ENCODE measurements around the gene DUSP10.

The DUSP10 gene

DNA sequence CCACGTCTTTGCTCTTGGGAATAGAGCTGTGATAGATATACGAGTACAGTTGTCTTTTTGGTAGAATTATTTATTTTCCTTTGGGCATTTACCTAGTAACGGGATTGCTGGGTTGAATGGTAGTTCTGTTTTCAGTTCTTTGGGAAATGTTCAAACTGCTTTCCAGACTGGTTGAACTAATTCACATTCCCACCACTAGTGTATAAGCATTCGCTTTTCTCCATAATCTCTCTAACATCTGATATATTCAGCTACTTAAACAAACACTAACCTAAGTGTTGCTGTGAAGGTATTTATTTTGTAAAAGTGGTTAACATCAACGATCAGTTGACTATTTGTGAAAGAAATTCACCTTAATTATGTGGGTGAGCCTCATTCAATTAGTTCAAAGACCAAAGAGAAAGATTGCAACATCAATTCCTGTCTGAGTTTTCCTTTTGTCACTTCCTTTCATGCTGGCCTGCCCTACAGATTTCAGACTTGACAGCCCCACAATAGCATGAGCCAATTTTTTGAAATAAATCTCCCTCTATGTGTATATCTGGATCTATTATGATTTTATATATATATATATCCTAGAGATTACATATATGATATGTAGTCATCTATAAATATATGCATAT lies 26.7 kb upstream of the DUSP10 start:
- DNase-seq: no peak
- intact Hi-C loops (cut with DNase I): no loop called here

DNA sequence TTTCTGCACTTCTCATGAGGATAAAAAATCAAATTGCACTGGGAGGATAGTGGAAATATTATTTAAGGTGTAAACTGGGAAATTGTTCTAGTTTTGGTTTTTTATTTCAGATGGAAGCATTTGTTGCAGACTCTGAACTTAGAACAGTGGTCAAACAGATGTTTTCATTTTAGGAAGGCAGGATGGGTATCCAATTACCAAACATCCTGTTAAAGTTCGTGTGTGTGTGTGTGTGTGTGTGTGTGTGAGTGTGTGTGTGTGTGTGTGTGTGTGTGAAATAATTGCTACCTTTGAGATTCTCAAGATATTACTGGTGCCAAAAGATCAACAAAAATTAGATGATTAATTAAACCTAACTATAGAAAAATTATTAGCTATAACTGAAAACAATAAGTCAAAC lies 24.3 kb upstream of the DUSP10 start:
- no peak for DNase-seq
- intact Hi-C loops (cut with DNase I): no loop called here

- intact Hi-C loops (cut with DNase I): no loop called here
- no peak for DNase-seq
These were observed 23.6 kb upstream of the DUSP10 start for GRCh38 chr1:221765527-221765926.

GRCh38 chr1:221762121-221762520 lies 20.2 kb upstream of the DUSP10 start:
- DNase-seq: no peak
- intact Hi-C loops (cut with DNase I): no loop called here

DNA sequence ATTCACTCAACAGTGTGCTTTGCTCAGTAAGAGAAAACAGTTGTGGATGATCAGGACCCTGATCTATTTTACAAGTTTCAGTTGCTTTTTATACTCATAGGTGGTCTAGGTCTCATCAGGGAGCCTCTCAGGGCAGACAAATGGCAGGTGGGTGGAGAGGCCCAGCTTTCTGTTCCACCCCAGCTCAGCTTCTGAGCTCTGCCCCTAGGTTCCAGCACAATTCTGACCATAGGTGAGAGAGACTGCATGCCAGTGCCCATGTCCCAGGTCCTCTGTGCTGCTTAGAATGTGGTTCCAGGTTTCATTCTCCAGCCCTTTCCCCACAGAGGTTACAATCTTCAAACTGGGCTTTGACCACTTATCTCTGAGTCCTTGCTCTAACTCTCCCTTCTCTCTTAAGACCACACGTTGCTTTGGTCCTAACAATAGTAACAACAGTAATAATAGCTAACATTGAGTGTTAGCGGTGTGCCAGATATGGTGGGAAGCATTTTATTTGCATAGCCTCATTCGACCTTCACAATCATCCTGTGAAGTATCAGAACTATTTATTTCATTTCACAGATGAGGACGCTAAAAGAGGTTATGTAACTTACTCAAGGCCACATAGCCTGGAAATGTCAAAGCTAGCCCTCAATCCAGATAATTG lies 19.6 kb upstream of the DUSP10 start:
- intact Hi-C loops (cut with DNase I): no loop called here
- DNase-seq: no peak

- intact Hi-C loops (cut with DNase I): no loop called here
- DNase-seq: no peak
These were observed 19.0 kb upstream of the DUSP10 start for GRCh38 chr1:221760911-221761310.

DNA sequence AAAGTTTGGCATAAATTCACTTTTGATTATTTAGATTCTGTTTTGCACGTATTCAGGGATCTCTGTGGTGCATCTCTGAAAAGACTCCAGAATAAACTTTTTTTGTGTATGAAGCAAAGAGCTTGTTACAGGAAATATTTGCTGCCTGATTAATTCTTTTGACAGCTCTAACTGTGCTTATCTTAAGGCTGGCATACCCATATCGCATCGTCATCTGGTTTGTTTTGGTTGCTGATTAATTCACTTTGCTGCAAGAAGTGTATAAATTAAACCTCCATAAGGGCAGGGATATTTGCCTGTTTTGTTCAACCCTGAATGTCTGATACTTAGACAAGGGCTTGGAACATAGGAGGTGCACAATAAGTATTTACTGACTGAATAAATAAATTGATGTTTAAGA lies 17.5 kb upstream of the DUSP10 start:
- intact Hi-C loops (cut with DNase I): no loop called here
- no peak for DNase-seq

- no peak for DNase-seq
- intact Hi-C loops (cut with DNase I): no loop called here
These were observed 16.6 kb upstream of the DUSP10 start for GRCh38 chr1:221758455-221758854.

GRCh38 chr1:221756830-221757551 lies 15.1 kb upstream of the DUSP10 start:
- intact Hi-C loops (cut with DNase I): no loop called here
- no peak for DNase-seq

DNA sequence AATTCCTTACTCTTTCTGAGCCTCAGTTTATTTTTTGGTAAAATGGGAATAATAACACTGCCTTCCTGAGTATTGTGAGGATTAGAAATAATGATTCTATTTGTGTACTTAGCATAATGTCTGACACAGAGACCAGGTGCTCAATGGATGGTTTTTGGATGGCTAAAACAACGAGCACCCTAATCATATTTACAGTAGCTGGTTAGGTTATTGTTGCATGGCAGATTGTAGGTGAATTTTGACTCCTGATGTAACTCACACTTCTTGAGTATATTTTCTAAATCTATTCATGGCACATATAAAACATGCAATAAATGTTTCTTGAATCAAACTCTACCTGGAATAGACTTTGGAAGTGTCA lies 11.9 kb upstream of the DUSP10 start:
- intact Hi-C loops (cut with DNase I): no loop called here
- DNase-seq: no peak

DNA sequence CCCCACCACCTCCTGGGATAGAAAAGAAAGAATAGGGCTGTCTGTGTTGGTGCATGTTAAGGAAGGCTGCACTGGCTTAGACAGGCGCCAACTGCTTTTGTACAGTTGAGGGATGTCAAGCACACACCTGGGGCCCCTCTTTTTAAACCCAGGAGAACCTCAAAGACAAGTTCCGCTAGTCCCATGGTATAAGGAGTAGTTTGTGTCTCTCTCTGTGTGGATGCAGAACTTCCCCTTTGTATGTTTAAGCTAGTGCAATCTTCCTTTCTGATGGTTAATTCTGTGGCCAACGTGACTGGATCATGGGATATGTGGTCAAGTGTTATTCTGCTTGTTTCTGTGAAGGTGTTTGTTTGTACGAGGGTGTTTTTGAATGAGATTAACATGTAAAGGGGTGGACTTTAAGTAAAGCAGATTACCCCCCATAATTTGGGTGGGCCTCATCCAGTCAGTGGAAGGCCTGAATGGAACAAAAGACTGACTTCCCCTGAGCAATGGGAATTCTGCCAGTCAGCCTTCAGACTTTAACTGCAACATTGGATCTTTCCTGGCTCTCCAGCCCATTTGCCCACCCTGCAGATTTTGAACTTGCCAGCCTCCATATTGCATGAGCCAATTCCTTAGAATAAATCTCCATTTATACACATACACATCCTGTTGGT lies 9.5 kb upstream of the DUSP10 start:
- DNase-seq: no peak
- intact Hi-C loops (cut with DNase I): no loop called here

DNA sequence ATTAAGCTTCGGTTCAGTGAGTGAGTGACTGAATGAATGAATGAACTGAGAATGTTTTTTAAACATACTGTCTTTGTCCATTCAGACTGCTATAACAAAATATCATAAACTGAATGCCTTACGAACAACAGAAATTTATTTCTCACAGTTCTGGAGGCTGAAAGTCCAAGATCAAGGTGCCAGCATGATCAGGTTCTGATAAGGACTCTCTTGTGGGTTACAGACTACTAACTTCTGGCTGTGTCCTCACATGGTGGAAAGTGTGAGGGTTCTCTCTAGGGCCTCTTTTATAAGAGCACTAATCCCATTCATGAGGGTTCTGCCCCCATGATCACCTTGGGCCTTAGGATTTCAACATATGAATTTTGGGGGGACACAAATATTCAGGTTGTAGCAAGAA lies 7.1 kb upstream of the DUSP10 start:
- intact Hi-C loops (cut with DNase I): loop anchor here (10.0 kb wide), 2 partner anchors 204 to 416 kb away; no protein-coding TSS in a partner anchor
- DNase-seq: no peak

DNA sequence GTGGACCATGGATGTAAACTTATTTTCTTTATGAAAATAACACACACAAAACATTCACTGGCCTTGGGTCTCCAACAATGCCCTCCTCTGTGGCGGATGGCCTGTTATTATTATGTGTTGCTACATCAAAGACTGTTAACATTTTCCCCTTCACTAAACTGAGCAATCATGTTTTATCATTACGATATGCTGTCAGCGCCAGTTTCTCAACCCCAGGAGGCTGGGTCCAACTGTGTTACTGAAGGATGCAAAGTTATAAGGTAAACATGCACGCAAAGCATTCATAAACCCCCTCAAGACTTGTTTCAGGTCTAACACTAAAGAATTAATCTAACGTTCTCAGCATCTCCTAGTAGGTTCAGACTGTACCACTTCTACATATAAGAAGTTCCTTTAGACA lies 6.0 kb upstream of the DUSP10 start:
- intact Hi-C loops (cut with DNase I): loop anchor here (10.0 kb wide), 2 partner anchors 203 to 417 kb away; no protein-coding TSS in a partner anchor
- DNase-seq: no peak

- DNase-seq: no peak
- intact Hi-C loops (cut with DNase I): loop anchor here (10.0 kb wide), 2 partner anchors 199 to 421 kb away; no protein-coding TSS in a partner anchor
These were observed 1.7 kb upstream of the DUSP10 start for GRCh38 chr1:221743416-221744208.

DNA sequence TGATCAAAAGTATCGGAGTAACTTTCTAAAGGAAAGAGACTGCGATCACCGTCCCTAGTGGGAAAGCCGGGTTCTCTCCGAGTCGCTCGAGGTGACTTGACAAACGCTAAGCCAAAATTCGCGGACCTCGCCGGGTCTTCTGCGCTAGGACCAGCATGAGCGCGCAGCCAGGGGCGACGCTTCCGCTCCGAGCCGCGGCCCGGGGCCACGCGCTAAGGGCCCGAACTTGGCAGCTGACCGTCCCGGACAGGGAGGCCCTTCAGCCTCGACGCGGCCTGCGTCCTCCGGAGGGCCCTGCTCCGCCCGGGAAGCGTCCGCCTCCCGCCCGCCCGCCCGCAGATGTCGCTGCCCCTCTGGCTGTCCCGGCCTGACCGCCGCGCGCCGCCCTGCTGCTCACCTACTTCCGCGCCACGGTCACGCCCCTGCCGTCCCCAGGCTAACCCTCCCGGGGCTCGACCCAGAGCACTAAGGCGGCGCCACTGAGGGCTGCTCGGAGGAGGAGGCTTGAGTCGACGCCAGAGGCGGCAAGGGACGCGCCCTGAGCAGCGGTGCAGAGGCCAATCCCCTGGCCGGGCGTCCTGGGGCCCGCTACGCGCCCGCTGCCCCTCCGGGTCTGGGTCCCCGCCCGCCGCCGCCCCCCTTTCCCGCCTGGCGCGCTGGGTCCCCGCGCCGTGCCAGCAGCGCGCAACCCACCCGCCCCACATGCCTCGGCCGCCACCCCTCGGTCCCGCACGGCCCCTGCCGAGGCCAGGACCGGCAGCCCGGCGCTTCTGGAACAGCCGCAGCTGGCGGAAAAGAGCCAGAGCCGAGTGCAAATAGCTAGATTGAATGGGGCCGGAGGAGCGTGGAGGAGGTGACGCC lies 896 bp upstream of the DUSP10 start:
- DNase-seq: peak; percentile 23 to 88 (median 72)
- intact Hi-C loops (cut with DNase I): loop anchor here (10.0 kb wide), 2 partner anchors 198 to 422 kb away; no protein-coding TSS in a partner anchor

DNA sequence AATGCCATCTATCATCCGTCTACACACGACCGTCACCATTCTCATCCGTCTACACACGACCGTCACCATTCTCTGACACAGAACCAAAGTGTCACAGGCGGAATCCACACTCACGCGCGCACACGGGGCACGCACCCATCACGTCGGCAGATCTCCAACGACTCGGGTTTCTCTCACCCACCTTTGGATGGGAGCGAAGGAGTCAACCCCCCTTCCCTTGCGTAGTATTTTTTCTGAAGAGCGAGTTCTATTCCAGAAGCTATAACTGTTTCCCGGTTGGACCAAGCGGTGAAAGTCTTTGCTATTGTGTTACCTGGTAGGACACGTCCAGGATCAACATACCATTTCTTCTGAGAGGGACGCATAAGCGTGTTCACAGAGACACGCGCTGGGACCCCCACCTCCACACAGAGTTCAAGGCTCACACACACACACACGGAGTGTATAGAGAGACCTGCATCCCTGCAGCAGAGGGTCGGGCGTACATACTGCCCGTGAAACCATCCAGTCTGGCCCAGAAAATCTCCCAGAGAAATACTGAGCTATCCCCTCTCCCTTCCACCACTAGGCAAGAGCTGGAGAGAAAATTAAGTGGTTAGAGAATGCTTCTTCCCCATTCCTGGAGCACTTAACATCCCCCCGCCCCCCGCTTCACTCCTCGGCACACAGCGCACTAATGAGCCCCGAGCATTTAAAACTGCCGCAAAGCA lies 741 bp downstream of the DUSP10 start:
- peak in 15 of 42 donors; percentile 11 to 69 (median 28) for DNase-seq
- intact Hi-C loops (cut with DNase I): loop anchor here (10.0 kb wide), 2 partner anchors 196 to 424 kb away; no protein-coding TSS in a partner anchor

GRCh38 chr1:221740369-221740992 lies 1.4 kb downstream of the DUSP10 start:
- intact Hi-C loops (cut with DNase I): loop anchor here (10.0 kb wide), 2 partner anchors 196 to 424 kb away; no protein-coding TSS in a partner anchor
- DNase-seq: peak in 2 of 42 donors; percentile 26 to 37
